Measurements from ENCODE around the gene TTC21A.

Gene TTC21A

GRCh38 chr3:39164414-39164813 is 56.9 kb downstream of the TTC21A start:
- no peak overlapping the region for H2AFZ ChIP-seq (ENCODE audit: low read depth, low read length, severe bottlenecking)
- no peaks in the 10 kb centered on the region for H3F3A ChIP-seq (ENCODE audit: insufficient read depth)
- H3K27ac ChIP-seq (ENCODE audit: low read depth, low read length), result no peak overlapping the region
- no peaks in the 10 kb centered on the region for H4K20me1 ChIP-seq (ENCODE audit: low read depth, low read length)
- no peak overlapping the region for H3K4me2 ChIP-seq (ENCODE audit: low read depth, low read length, poor library complexity, severe bottlenecking)
- H3K9ac ChIP-seq (ENCODE audit: low read length), result no peak overlapping the region
- H3K27me3 ChIP-seq (ENCODE audit: low read length), result no peaks in the 10 kb centered on the region
- no peaks in the 10 kb centered on the region for H3K36me3 ChIP-seq (ENCODE audit: low read length)
- H3K79me2 ChIP-seq (ENCODE audit: insufficient read depth, low read length), result no peaks in the 10 kb centered on the region
- no peak overlapping the region for H3K4me3 ChIP-seq (ENCODE audit: insufficient read depth, low read length, poor library complexity, severe bottlenecking)
- TF ChIP-seq EZH2phosphoT487 (conservative IDR thresholded peaks at IDR 0.05; ENCODE audit: low read length) (no peak), CTCF (IDR thresholded peaks at IDR 0.05; ENCODE audit: insufficient read depth, low read length, poor library complexity, severe bottlenecking) (no peak)
- H3K9me3 ChIP-seq (ENCODE audit: insufficient read depth, low read length), result no peaks in the 10 kb centered on the region
- no peaks in the 10 kb centered on the region for H3K9me2 ChIP-seq (replicated peaks; ENCODE audit: insufficient read depth, low read length)

- no peak overlapping the region for H3K27ac ChIP-seq (ENCODE audit: low read depth, low read length)
- H2AFZ ChIP-seq (ENCODE audit: low read depth, low read length, severe bottlenecking), result no peak overlapping the region
- H3K79me2 ChIP-seq (ENCODE audit: insufficient read depth, low read length), result no peaks in the 10 kb centered on the region
- H3K9me3 ChIP-seq (ENCODE audit: insufficient read depth, low read length), result no peaks in the 10 kb centered on the region
- no peak overlapping the region for H3K4me2 ChIP-seq (ENCODE audit: low read depth, low read length, poor library complexity, severe bottlenecking)
- no peak overlapping the region for H3K4me3 ChIP-seq (ENCODE audit: insufficient read depth, low read length, poor library complexity, severe bottlenecking)
- H3K36me3 ChIP-seq (ENCODE audit: low read length), result no peaks in the 10 kb centered on the region
- no peaks in the 10 kb centered on the region for H3K27me3 ChIP-seq (ENCODE audit: low read length)
- H3F3A ChIP-seq (ENCODE audit: insufficient read depth), result no peaks in the 10 kb centered on the region
- TF ChIP-seq CTCF (IDR thresholded peaks at IDR 0.05; ENCODE audit: insufficient read depth, low read length, poor library complexity, severe bottlenecking) (no peak), EZH2phosphoT487 (conservative IDR thresholded peaks at IDR 0.05; ENCODE audit: low read length) (no peak)
- no peaks in the 10 kb centered on the region for H3K9me2 ChIP-seq (replicated peaks; ENCODE audit: insufficient read depth, low read length)
- H4K20me1 ChIP-seq (ENCODE audit: low read depth, low read length), result no peaks in the 10 kb centered on the region
- H3K9ac ChIP-seq (ENCODE audit: low read length), result no peak overlapping the region
Observed at GRCh38 chr3:39165518-39165917, 58.0 kb downstream of the TTC21A start.

- no peaks in the 10 kb centered on the region for H3F3A ChIP-seq (ENCODE audit: insufficient read depth)
- no peaks in the 10 kb centered on the region for H3K9me2 ChIP-seq (replicated peaks; ENCODE audit: insufficient read depth, low read length)
- no peak for TF ChIP-seq EZH2phosphoT487 (conservative IDR thresholded peaks at IDR 0.05; ENCODE audit: low read length)
- no peak for TF ChIP-seq CTCF (IDR thresholded peaks at IDR 0.05; ENCODE audit: insufficient read depth, low read length, poor library complexity, severe bottlenecking)
- no peaks in the 10 kb centered on the region for H3K36me3 ChIP-seq (ENCODE audit: low read length)
- no peak overlapping the region for H3K27ac ChIP-seq (ENCODE audit: low read depth, low read length)
- H3K4me2 ChIP-seq (ENCODE audit: low read depth, low read length, poor library complexity, severe bottlenecking), result no peak overlapping the region
- no peak overlapping the region for H2AFZ ChIP-seq (ENCODE audit: low read depth, low read length, severe bottlenecking)
- no peaks in the 10 kb centered on the region for H3K9me3 ChIP-seq (ENCODE audit: insufficient read depth, low read length)
- H4K20me1 ChIP-seq (ENCODE audit: low read depth, low read length), result no peaks in the 10 kb centered on the region
- no peak overlapping the region for H3K4me3 ChIP-seq (ENCODE audit: insufficient read depth, low read length, poor library complexity, severe bottlenecking)
- no peaks in the 10 kb centered on the region for H3K27me3 ChIP-seq (ENCODE audit: low read length)
- H3K9ac ChIP-seq (ENCODE audit: low read length), result no peak overlapping the region
- H3K79me2 ChIP-seq (ENCODE audit: insufficient read depth, low read length), result no peaks in the 10 kb centered on the region
Observed at GRCh38 chr3:39166134-39166710, 58.7 kb downstream of the TTC21A start.
